ENCODE data around the gene YTHDF1. TPM values are rescaled to one million over a fixed set of nuclear protein-coding genes. Genes with fewer than 3 reads are reported as not detected.
"Not testable (repeated sequence)": the region's sequence is repeated elsewhere in the genome, so short reads cannot be mapped to it uniquely, and the experiment has no call there.

YTHDF1 gene
- 41.3 and 45.1 TPM in 2 replicates for total RNA-seq

GRCh38 chr20:63216041-63216848 lies at the start of gene YTHDF1:
TSS of gene YTHDF1 (minus strand) at chr20:63216131. CDS start at chr20:63215892, 239 bp downstream.
- intact Hi-C loops (cut with micrococcal nuclease) = loop anchor here (1.0 to 5.0 kb wide), 8 partner anchors 56 to 846 kb away; partner anchors contain the start of genes ARFGAP1, GID8, GMEB2 and PPDPF

- intact Hi-C loops (cut with micrococcal nuclease) = no loop called here
Observed at GRCh38 chr20:63264519-63264918, 48.6 kb upstream of the YTHDF1 start.

- intact Hi-C loops (cut with micrococcal nuclease) = no loop called here
Observed at GRCh38 chr20:63264000-63264399, 48.1 kb upstream of the YTHDF1 start.

- intact Hi-C loops (cut with micrococcal nuclease) = no loop called here
Observed at GRCh38 chr20:63262836-63263235, 46.9 kb upstream of the YTHDF1 start.

GRCh38 chr20:63261795-63262528 lies 46.0 kb upstream of the YTHDF1 start:
- intact Hi-C loops (cut with micrococcal nuclease) = no loop called here

- intact Hi-C loops (cut with micrococcal nuclease) = no loop called here
Observed at GRCh38 chr20:63261060-63261794, 45.3 kb upstream of the YTHDF1 start.

- intact Hi-C loops (cut with micrococcal nuclease) = no loop called here
Observed at GRCh38 chr20:63260521-63260920, 44.6 kb upstream of the YTHDF1 start.

- intact Hi-C loops (cut with micrococcal nuclease) = no loop called here
Observed at GRCh38 chr20:63259734-63260460, 44.0 kb upstream of the YTHDF1 start.

- intact Hi-C loops (cut with micrococcal nuclease) = no loop called here
Observed at GRCh38 chr20:63258781-63259180, 42.9 kb upstream of the YTHDF1 start.

- intact Hi-C loops (cut with micrococcal nuclease) = no loop called here
Observed at GRCh38 chr20:63257629-63258028, 41.7 kb upstream of the YTHDF1 start.

- intact Hi-C loops (cut with micrococcal nuclease) = no loop called here
Observed at GRCh38 chr20:63256954-63257353, 41.0 kb upstream of the YTHDF1 start.

- intact Hi-C loops (cut with micrococcal nuclease) = no loop called here
Observed at GRCh38 chr20:63255931-63256704, 40.2 kb upstream of the YTHDF1 start.

- intact Hi-C loops (cut with micrococcal nuclease) = no loop called here
Observed at GRCh38 chr20:63254606-63255384, 38.9 kb upstream of the YTHDF1 start.

- intact Hi-C loops (cut with micrococcal nuclease) = no loop called here
Observed at GRCh38 chr20:63254232-63254605, 38.3 kb upstream of the YTHDF1 start, which contains the start of gene NKAIN4. TSS of gene NKAIN4 (minus strand) at chr20:63254463. CDS start at chr20:63254450, 13 bp downstream.

- intact Hi-C loops (cut with micrococcal nuclease) = no loop called here
Observed at GRCh38 chr20:63253438-63254231, 37.7 kb upstream of the YTHDF1 start.

- intact Hi-C loops (cut with micrococcal nuclease) = no loop called here
Observed at GRCh38 chr20:63253065-63253437, 37.1 kb upstream of the YTHDF1 start.

GRCh38 chr20:63252284-63252711 lies 36.4 kb upstream of the YTHDF1 start:
- intact Hi-C loops (cut with micrococcal nuclease) = no loop called here

- intact Hi-C loops (cut with micrococcal nuclease) = not testable (repeated sequence)
Observed at GRCh38 chr20:63251350-63251749, 35.4 kb upstream of the YTHDF1 start.

- intact Hi-C loops (cut with micrococcal nuclease) = no loop called here
Observed at GRCh38 chr20:63249891-63250290, 34.0 kb upstream of the YTHDF1 start.

Data from T-helper 1 cell treated with Interleukin-12 subunit alpha and Interleukin-12 subunit beta and Interleukin-4 antibody, amounts not matched to agents 30 ng/mL and 1 ng/mL, for 36 hours (primary cell).